Lower leg skin (tissue), 3 donors: ENCODE measurements around the gene PANK1.

Experiments used
- POLR2A ChIP-seq, 2 donors: fragments of 450-650 bp; IDR thresholded peaks; one replicate each; pipeline ENCODE4 v1.6.1; 2016 to 2017; ENCODE audit warnings: antibody characterized with exemption in 2 of 2, mild to moderate bottlenecking in 1 of 2, moderate library complexity in 1 of 2
- TF ChIP-seq, protein P1 (sequence below), 3 donors: fragments of 450-650 bp; IDR thresholded peaks; one replicate each; pipeline ENCODE4 v1.5.1; 2016; ENCODE audit warnings: antibody characterized with exemption in 3 of 3, mild to moderate bottlenecking in 3 of 3, moderate library complexity in 2 of 3

GRCh38 chr10:89550509-89550908 lies 94.5 kb downstream of the PANK1 start:
- TF ChIP-seq, protein P1, sequence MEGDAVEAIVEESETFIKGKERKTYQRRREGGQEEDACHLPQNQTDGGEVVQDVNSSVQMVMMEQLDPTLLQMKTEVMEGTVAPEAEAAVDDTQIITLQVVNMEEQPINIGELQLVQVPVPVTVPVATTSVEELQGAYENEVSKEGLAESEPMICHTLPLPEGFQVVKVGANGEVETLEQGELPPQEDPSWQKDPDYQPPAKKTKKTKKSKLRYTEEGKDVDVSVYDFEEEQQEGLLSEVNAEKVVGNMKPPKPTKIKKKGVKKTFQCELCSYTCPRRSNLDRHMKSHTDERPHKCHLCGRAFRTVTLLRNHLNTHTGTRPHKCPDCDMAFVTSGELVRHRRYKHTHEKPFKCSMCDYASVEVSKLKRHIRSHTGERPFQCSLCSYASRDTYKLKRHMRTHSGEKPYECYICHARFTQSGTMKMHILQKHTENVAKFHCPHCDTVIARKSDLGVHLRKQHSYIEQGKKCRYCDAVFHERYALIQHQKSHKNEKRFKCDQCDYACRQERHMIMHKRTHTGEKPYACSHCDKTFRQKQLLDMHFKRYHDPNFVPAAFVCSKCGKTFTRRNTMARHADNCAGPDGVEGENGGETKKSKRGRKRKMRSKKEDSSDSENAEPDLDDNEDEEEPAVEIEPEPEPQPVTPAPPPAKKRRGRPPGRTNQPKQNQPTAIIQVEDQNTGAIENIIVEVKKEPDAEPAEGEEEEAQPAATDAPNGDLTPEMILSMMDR (IDR thresholded peaks at IDR 0.05), result no peak
- no peak for TF ChIP-seq POLR2A (IDR thresholded peaks at IDR 0.05)
